Suppressor macrophage treated with lipopolysaccharide for 1 hour (primary cell): ENCODE results near the gene GBE1.
"Not testable (repeated sequence)": the region's sequence is repeated elsewhere in the genome, so short reads cannot be mapped to it uniquely, and the experiment has no call there.

Experiments
- DNase-seq, 3 donors: peaks; one replicate each; pipeline ENCODE4 v3.0.0-alpha.2; 2020 to 2022

Gene GBE1

DNA sequence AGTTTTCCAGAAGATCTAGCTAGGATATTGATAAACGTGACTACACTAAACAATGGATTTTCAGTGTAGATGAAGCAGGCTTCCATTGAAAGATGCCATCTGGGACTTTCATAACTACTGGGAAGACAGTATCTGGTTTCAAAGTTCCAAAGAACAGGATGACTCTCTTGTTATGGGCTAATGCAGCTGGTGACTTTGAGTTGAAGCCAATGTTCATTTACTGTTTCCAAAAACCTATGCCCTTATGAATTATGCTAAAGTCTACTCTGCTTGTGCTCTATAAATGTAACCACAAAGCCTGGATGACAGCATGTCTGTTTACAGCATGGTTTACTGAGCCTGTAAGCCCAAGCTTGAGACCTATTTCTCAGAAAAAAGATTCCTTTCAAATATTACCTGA lies 245.4 kb downstream of the GBE1 start:
- DNase-seq, result peak in 1 of 3 donors; percentile 12

DNA sequence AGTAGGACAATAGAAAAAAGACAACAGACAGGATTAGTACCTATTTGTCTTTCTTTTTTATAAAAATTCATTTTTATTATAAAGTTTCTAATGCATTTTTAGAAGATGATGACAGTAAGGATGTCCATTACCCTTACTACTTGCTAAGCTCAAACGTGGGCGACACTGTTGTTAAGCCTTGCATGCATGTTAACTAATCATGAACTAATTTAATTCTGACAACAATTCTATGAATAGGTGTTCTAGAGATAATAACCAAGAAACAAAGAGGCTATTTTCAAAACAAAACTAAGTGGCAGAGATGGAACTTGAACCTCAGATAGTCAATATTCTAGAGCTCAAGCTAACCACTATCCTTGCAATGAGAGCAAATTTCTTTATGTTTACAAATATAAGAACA lies 247.9 kb downstream of the GBE1 start:
- peak in 1 of 3 donors; percentile 17 for DNase-seq

DNA sequence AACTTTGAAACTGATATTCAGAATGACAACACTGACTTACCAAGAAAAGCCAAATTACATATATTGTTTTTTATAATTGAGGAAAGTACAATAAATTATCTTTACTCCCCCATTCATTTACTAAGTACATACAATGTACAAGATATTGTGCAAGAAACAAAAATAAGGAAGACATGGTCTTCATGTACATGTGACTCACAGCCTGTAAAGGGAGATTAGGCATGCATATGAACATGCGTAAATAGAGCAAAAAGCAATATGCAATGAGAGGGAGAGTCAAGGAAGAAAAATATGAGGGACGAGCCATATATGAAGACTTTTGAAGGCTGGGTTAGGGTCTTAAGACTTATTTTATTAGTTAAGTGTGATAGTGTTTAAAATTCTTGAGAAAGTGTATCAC lies 258.4 kb downstream of the GBE1 start:
- peak in 2 of 3 donors; percentile 39 to 48 for DNase-seq

DNA sequence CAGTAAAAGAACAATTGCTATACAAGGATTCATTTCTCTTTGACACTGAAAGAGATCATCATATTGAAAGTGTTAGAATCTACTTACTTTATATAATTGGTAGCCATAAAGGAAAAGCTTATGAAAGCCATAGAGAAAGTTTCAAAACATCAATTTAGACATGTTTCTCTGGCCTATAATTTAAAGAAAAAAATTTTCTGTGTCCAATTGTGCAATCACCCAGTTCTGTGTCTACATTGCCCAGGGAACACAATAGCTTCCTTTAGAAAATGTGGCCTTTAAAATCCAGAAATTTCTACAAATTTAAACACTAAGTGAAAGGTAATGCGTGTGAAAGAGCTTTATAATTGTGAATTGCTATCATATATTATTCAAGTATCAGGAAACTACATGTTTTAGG lies 259.2 kb downstream of the GBE1 start:
- peak in 1 of 3 donors; percentile 11 for DNase-seq

DNA sequence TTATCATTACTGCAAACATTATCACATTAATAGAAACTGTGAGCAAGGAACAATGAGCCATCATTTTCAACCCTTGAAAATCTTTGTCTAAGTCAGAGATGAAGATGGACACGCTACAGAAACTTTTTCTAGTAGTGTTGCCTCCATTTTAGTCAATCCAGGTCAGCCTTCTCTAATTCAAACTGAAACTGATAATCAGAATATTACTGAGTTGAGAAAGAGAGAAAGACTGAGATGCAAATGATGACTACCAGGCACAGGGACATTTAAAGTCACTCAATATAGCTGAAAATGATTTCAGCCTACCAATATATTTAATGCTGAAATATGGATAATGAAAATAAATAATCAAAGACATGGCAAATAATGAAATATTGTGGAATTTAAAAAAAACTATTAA lies 261.4 kb downstream of the GBE1 start:
- DNase-seq, result peak in 1 of 3 donors; percentile 8

DNA sequence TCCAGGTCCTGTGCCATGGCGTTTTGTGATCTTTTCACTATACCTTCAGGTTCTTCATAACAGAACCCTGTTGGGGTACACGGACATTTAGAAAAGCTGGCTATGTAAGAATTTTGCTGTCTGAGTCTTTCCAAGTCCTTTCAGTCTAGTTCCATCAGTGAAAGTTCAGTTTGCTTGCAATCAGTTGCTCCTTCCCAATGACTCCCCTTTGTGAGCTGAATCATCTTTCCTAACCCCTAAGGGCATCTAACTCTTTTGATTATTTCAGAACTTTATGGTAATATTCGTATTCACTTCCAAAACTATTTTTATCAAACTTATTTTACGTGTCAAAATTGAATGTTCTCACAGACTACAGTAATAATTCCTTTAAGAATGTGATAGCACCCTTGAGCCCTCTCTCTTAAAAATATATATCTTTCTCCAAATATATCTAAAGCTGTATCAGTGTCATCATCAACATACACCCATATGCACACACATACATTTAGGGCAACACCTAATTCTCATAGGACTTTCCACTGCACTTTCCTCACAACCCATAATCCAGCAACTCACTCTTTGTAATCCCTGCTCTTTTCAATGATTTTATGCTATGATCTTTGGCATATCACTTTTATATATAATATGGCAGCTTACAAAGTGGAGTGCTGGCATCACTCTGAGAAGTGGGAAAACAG lies 263.7 kb downstream of the GBE1 start:
- no peak for DNase-seq

DNA sequence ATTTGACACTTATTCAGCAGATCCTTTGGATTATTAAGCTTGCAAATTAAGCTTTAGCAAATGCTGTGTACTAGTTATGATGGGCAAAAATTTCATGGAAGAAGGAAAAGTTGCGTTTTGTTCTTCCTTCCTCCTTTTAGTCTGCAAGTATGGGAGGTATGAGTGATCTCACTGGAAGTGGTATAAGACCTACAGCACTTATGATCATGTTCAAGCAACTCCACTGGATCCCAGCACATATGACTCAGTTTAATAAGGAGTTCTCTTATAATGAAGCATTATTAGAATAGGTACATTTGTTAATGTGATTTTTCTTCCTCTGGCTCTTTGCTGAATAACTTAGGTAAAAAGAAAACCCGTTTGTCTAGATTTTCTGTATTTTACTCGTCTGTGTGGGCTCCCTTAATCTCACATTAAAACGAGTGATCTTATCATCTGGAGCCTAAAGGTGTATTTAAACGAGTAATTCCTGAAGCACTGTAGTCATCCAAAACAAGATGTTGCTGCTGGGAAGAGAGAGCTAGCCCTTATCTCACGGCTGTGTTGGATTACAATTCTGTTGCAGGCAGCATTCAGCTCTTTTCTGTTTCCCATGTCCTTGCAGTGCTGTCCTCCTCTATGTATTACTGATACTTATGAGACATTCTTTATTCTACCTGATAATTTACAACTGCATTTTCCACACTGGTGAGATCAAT lies 264.9 kb downstream of the GBE1 start:
- DNase-seq, result no peak

DNA sequence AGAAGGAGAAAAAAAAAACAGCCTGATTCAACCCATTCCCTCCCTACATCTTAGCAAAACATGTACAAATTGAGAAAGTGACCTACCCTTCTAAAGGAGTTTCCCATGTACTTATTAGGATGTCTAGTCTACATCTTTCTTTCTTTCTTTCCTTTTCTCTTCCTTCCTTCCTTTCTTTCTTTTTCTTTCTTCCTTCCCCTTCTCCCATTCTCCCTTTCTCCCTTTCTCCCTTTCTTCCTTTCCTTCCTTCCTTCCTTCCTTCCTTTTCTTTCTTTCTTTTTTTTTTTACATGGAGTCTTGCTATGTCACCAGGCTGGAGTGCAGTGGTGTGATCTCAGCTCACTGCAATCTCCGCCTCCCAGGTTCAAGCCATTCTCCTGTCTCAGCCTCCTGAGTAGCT lies 269.0 kb downstream of the GBE1 start:
- not testable (repeated sequence) for DNase-seq

DNA sequence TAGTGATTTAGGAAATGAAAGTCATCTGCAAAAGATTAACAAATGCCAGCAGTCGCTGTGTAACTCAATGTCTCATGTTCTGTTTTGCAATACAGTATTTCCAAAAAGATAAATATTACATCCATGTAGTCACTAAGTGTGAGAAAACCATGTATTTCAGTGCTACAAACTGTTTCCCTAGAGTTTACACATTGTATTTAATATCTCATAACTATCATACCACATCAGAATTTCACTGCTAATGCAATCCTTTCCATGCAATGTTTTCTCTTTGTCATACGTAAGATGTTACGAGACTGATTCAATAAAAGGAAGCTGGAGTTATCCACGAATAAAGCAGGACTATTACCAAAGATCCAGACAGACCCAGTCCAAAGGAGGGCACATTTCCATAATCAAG lies 269.4 kb downstream of the GBE1 start:
- peak; percentile 38 to 82 (median 75) for DNase-seq

DNA sequence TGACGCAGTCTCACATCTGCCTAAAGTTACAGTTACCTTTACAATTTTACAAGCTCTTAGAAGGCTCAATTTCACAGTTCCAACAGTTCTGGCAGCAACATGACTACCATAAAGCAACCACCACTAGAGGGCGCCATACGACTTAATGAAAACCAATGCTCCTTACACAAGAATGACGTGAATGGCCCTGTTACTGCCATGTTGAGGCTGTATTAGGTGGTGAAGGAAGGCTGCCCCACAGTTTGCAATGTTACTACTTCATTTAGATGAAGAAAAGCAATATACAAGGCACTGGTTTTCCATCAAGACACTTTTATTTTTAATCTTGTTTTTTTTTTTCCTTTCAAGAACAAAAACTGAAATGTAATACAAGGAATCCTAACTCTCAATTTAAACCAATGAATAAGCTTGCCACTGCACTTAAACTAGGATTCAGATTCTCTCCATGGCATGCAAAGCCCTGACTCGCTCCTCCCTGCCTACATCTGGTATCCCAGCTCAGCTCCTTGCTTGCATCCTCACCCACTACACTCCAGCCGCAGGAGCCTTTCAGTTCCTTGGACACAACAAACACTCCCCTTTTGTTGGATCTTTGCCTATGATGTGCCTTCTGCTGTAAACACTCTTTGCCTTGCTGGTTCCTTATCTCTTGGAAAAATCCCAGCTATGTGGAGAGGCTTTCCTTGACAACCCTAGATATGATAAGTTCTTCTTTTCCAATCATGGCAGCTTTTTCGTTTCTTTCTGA lies 270.7 kb downstream of the GBE1 start:
- peak; percentile 89 to 94 (median 94) for DNase-seq

DNA sequence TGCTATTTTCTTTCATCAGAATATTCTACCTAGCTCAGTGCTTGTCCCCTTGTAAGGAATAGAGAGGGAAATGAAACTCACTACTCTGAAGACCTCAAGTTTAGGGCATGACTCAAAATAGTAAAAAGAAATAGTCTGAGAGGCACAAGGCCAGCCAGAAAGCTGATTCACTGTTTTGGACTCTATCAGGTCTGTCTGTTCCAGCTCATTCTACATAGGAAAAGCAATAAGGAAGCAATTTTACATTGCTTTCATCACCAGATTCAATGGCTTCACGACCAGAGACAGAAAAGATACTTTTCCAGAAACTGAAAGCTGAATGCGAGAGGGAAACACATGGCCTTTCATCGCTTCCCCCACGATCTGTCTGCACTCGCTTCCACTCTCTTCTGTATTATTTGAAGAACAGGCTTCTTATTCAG lies 276.0 kb downstream of the GBE1 start:
- DNase-seq, result peak; percentile 40 to 64 (median 54)

DNA sequence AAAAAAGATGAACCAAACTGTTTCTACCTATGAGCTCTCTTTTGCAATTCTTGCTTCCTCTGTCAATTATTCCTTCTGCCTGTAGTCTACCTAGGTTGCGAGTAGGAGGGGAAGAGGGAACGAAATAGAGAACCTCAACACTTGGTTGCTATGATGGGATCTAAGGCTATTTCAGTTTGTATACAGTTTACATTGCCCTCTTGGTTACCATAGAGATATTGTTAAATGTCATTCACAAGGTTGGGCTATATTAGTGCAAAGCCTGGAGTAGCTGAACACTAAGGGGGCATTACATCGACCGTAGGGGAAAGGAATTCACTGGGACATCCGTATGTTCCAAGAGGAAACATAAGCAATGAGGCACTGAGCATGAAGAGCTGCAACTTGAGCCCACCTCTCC lies 276.9 kb downstream of the GBE1 start:
- no peak for DNase-seq

DNA sequence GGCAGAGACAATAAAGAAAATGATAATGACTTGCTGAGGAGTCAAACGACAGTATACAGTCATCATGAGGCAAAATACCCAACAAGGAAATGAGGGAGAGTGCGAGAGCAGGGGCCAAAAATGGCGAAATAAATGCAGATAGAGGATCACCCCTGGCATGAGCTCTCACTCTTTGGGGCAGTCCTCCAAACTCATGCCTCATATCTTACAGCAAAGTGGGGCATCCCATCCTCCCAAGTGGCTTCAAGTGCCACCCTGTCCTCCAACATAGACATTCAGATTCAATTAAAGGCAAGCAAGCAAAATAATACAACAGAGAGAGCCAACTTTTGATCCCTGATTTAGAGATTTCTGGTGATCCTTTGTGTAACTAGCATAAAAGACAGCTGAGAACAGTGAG lies 278.4 kb downstream of the GBE1 start:
- no peak for DNase-seq

DNA sequence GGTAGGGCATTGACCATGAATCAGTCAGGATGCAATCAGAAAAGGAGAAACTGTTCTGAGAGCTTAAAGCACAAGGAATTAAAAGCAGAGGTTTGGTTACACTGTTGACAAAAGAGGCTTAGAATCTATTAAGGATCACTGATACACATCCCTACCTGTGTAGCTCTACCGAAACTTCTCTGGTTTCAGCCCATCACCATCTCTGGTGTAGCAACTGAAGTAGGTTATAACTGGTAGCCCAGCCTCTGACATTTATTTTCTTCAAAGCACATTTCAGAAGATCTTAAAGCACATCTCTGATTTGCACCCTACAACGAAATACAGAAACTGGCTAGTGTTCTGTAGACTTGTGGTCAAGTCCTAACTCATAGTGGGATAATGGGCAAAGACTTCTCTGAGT lies 283.7 kb downstream of the GBE1 start:
- no peak for DNase-seq

DNA sequence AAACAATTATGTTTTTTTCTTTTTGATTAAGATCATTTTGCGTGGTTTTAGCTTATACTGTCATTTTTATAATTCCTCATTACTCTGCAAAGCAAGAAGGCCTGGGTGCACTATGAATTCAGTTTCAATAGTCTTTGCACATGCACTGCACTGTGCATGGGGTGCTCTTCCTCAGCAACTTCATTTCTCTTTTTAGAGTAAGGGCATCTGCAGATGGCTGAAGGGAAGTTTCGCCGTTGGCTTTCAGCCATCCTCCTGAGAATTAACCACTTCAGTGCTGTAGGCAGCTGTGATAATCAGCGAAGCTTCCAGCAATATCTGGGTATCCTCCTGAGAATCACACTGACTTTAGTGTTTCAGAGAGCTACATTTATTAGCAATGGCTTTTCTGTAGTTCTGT lies 284.8 kb downstream of the GBE1 start:
- DNase-seq, result peak in 1 of 3 donors; percentile 20

DNA sequence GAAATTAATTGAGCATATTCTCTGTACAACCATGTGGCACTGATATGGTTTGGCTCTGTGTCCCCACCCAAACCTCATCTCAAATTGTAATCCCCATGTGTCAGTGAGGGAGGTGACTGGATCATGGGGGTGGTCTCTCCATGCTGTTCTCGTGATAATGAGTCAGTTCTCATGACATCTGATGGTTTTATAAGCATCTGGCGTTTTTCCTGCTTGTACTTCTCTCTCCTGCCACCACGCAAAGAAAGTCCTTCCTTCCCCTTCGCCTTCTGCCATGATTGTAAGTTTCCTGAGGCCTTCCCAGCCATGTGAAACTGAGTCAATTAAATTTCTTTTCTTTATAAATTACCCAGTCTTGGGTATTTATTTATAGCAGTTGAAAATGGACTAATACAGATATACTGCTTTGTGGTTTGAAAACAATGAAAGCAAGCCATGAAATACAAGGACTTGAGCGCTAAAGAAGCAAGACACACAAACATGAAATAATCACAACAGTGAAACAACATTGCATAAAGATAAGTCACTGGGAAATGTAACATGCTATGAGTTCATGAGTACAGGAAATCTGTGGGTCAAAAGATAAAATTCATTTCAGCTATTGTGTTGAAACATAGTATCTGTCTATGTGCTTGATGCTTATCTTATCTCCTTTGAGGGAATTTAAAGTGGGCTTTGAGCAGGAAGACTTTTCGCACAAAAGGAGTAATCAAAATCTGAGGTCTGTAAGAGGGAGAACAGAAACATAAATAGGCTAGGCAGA lies 288.7 kb downstream of the GBE1 start:
- DNase-seq, result no peak

DNA sequence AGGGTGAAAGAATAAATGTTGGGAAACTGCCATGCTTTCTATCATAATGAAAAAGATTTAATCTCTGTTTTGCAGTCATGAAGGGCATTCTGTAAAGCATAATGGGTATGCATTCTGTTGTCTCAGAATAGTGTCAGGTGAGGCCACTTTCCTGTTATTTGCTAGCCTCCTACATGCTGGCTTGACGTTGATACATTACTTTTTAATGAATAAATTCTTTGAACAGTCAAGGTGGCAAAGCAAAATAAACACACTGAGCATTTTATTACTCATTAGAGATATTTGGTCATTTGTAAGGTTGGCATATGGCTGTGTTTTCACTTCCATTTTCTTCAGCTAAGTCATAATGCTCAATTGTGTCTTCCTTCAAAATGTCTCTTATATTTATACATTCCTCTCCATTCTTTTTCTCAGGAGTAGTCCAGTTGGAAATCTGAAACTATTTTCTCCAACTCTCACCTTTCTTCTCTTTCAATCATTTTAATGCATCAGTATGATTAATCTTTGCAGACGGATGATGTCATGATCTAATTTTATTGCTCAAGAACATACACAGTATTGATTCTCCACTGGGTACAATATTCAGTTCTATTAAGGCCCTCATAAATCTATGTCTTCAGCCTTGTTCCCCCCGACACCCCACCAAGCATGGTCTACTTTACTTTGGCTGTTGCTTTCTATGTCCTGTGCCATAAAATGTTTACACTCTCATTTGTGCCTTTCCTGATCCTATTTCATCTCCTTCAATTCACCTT lies 290.7 kb downstream of the GBE1 start:
- no peak for DNase-seq

DNA sequence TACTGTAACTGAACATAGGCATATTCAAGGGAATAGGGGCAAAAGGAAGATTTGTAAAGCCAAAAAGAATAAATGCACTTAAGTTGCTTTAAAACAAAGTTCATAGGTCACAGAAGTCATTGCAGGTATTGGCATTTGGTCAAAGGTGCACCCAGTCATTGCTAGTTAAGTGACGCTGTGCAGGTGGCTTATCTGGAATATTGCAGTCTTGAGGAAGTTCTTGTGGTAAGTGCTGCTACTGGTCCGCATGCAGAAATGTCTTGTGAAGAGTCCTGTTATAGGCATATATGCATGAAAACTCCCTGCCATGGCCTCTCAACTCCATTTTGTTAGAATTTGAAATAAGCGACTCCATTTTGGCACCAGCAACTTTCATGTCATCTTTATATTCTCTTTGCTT lies 293.1 kb downstream of the GBE1 start:
- no peak for DNase-seq

DNA sequence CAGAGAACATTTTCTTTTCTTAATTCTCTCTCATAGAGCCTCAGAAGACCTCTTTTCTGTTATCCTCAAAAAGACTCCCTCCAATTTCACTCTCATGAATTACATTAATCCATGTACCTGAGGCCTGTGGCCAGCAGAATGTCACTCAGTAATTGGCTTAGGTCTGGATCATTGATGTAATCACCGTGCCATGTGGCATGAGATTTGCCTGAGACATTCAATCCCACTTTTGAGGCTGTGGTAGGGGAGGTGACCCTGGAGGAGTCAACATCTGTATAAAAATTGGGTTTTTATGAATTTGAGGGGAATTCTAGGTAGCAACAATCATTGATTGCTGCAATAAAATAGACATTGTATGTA lies 295.3 kb downstream of the GBE1 start:
- DNase-seq, result no peak

DNA sequence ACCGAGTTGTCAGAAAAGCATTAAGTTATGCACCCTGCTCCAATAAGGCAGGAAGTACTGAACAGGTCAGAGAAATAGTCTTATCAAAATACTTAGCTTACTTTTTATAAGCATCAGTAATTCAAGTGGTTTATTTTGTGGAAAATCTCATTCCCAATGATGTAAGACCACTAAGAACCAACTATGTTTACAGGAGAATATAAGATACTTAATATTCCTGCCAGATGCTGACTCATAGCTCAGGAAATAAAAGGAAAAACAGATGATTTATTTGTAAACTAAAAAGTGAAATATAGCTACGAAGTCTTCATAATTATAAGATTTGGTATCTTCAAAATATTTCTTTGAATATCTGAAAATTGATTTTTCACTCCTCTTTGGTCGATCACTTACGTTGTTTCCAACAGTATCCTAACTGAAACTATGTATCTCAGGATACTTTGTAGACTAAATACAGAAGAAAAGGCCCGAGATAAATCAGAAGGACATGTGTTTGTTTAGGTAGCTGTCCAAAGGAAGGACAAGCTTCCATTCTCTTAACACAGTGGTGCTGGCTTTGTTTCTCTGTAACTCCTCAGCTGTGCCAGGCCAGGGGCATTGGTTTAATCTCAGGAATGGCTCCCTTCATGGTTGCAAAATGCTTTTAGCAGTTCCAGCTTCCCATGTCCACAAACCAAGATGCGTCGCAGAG lies 295.8 kb downstream of the GBE1 start:
- no peak for DNase-seq

DNA sequence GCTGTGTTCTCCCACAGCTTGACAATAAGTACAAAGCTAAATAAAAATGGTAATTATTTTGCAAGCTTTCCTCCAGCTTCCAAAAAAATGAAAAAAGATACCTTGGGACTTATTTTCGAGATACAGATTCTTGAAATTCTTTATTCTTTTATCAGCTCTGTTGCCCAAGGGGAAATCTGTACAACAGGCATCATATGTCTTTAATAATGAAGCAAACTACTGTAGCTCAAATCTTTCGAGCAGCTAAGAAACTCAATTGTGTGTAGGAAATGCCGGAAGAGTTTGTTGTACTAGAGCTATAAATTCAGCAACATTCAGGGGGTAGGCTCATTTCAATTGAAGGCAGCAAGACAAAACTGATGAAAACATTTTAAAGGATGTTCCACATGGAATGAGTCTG lies 297.7 kb downstream of the GBE1 start:
- no peak for DNase-seq

DNA sequence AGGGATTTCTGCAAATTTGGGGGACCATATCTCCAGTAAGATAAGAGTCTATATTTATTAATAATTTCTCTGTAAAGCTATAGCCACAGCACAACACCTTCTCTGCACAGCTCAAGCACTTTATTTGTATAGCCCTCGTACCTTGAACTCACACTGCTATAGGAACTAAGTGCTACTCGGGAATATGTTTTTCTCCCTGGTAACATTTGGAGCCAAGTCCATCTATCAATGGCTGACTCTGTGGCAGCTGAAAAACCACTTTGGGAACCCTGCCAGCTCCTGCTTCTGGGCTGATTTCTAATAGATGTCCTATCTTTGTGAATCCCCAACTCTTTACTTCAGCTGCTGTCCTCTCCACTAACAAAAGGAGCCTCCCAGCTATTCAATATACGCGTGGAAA lies 298.5 kb downstream of the GBE1 start:
- DNase-seq, result no peak
